K562 (cell line): ENCODE results near the gene SLC22A16. TPM values are rescaled to one million over a fixed set of nuclear protein-coding genes. Genes with fewer than 3 reads are reported as not detected.

ENCODE experiments used
- BCLAF1 ChIP-seq, 2 experiments: fragments of 450-650 bp in 1 of 2; IDR thresholded peaks; 2 replicates each; pipeline ENCODE4 v1.6.1; 2011 to 2017; ENCODE audit warnings: low read depth in 2 of 2, antibody characterized with exemption in 1 of 2, borderline replicate concordance in 1 of 2, low read length in 1 of 2, mild to moderate bottlenecking in 1 of 2, mixed read lengths in 1 of 2; ENCODE audit not compliant: control insufficient read depth in 1 of 2
- CREB3 ChIP-seq: fragments of 450-650 bp; conservative IDR thresholded peaks from 2 replicates; pipeline ENCODE4 v1.6.1; 2016; ENCODE audit warnings: missing genetic modification characterization, low read depth, mild to moderate bottlenecking, missing compliant biosample characterization, moderate library complexity
- E2F8 ChIP-seq: fragments of 450-650 bp; IDR thresholded peaks from 2 replicates; pipeline ENCODE4 v1.7.1; 2018; ENCODE audit warnings: mild to moderate bottlenecking, low read depth; ENCODE audit not compliant: partially characterized antibody
- EHMT2 ChIP-seq: fragments of 450-650 bp; IDR thresholded peaks from 2 replicates; pipeline ENCODE4 v1.6.1; 2018; ENCODE audit warnings: antibody characterized with exemption
- FOXP4 ChIP-seq: sonication (generic); formaldehyde crosslinking; IDR thresholded peaks from 2 replicates; pipeline ENCODE4 v1.8.0; 2022; ENCODE audit warnings: mild to moderate bottlenecking, missing genetic modification reagents, borderline replicate concordance
- GATAD2A ChIP-seq: fragments of 450-650 bp; IDR thresholded peaks from 2 replicates; pipeline ENCODE4 v1.6.1; 2017
- LEF1 ChIP-seq: fragments of 450-650 bp; IDR thresholded peaks from 2 replicates; pipeline ENCODE4 v1.6.1; 2016; ENCODE audit warnings: mild to moderate bottlenecking
- MIER1 ChIP-seq: fragments of 450-650 bp; IDR thresholded peaks from 2 replicates; pipeline ENCODE4 v1.6.1; 2016; ENCODE audit warnings: antibody characterized with exemption, mild to moderate bottlenecking, low read depth
- OTX1 ChIP-seq: fragments of 450-650 bp; formaldehyde crosslinking; IDR thresholded peaks from 2 replicates; pipeline ENCODE4 v1.4.0; 2022; ENCODE audit warnings: mild to moderate bottlenecking
- PHF21A ChIP-seq: fragments of 450-650 bp; IDR thresholded peaks from 2 replicates; pipeline ENCODE4 v1.6.1; 2017; ENCODE audit warnings: low read depth, borderline replicate concordance
- RFX7 ChIP-seq: fragments of 250-450 bp; sonication (Bioruptor Pico); IDR thresholded peaks from 2 replicates; pipeline ENCODE4 v1.5.1; 2021; ENCODE audit warnings: mild to moderate bottlenecking
- SAFB2 ChIP-seq: fragments of 200-400 bp; formaldehyde crosslinking; IDR thresholded peaks from 2 replicates; pipeline ENCODE4 v1.6.1; 2018; ENCODE audit warnings: borderline replicate concordance, low read length, low read depth, moderate library complexity; ENCODE audit not compliant: severe bottlenecking
- U2AF2 ChIP-seq: fragments of 200-400 bp; formaldehyde crosslinking; optimal IDR thresholded peaks from 2 replicates; pipeline ENCODE3; 2017; ENCODE audit warnings: low read depth, mild to moderate bottlenecking, low read length
- ZNF224 ChIP-seq: sonication (generic); formaldehyde crosslinking; IDR thresholded peaks from 2 replicates; pipeline ENCODE4 v1.8.0; 2022; ENCODE audit warnings: mild to moderate bottlenecking, missing genetic modification reagents
- ZNF77 ChIP-seq: fragments of 250-450 bp; sonication (Bioruptor Pico); IDR thresholded peaks from 2 replicates; pipeline ENCODE4 v1.5.0; 2020
- ZSCAN29 ChIP-seq: fragments of 450-650 bp; IDR thresholded peaks from 2 replicates; pipeline ENCODE4 v1.6.1; 2017
- polyA plus RNA-seq, 8 experiments: library from polyadenylated mRNA; depleted of rRNA in 4 of 8; stranded (reverse) in 5 of 8; unstranded in 3 of 8; fragments of >200 nt; fragmentation: Nextera tagmentation in 2 of 8; fragmentation: Illumina TruSeq in 1 of 8; extraction: Ambion mirVana in 2 of 8; extraction: Trizol in 1 of 8; gene quantifications; 2 replicates each; pipeline versions ENCODE4 v1.2.1 to v1.2.3, GENCODE V29; 2011 to 2014; ENCODE audit warnings: inconsistent platforms in 1 of 8, missing spikeins in 1 of 8
- total RNA-seq, 7 experiments: library from RNA; depleted of rRNA in 6 of 7; stranded (reverse); fragments of >200 nt in 6 of 7; fragmentation: Illumina TruSeq in 2 of 7; extraction: Trizol in 2 of 7; gene quantifications; 2 replicates each; pipeline versions ENCODE4 v1.2.1 to v1.2.3, GENCODE V29; 2011 to 2021; ENCODE audit warnings: low replicate concordance in 1 of 7

SLC22A16 gene
- total and polyA plus RNA-seq, 9 of the 15 experiments (the other 6 are each of a cell fraction or from before 2014, with no cell fraction given) = not detected

- TF ChIP-seq E2F8 (no peak), BCLAF1 (IDR thresholded peaks at IDR 0.05; ENCODE audit: borderline replicate concordance in 1 of 2, control insufficient read depth in 1 of 2, low read depth in 2 of 2, low read length in 1 of 2) (no peak), FOXP4 (CRISPR knock-in tag) (no peak), EHMT2 (no peak), RFX7 (no peak), ZNF77 (CRISPR knock-in tag) (no peak), ZNF224 (CRISPR knock-in tag) (no peak), U2AF2 (no peak), GATAD2A (no peak), MIER1 (no peak), ZSCAN29 (no peak), SAFB2 (no peak), LEF1 (no peak), PHF21A (no peak), OTX1 (CRISPR knock-in tag) (no peak), CREB3 (tag) (no peak)
Measured at GRCh38 chr6:110476046-110476849, at the start of gene SLC22A16 (continued).
